Panc1 (cell line): ENCODE results near the gene RPS6KA4.

Experiments
- POLR2AphosphoS5 ChIP-seq: IDR thresholded peaks from 2 replicates; pipeline ENCODE4 v1.6.1; 2012; ENCODE audit warnings: mild to moderate bottlenecking, low read depth, low read length, moderate library complexity
- SIN3A ChIP-seq: IDR thresholded peaks from 2 replicates; pipeline ENCODE4 v1.6.1; 2012; ENCODE audit warnings: low read depth, mild to moderate bottlenecking, low read length, moderate library complexity, borderline replicate concordance; ENCODE audit not compliant: insufficient read depth
- TCF7L2 ChIP-seq: IDR thresholded peaks from 2 replicates; pipeline ENCODE4 v1.6.1; 2011; ENCODE audit warnings: mild to moderate bottlenecking, low read depth, low read length, inconsistent platforms
- TF ChIP-seq, protein P1 (sequence below): fragments of 450-650 bp; IDR thresholded peaks from 2 replicates; pipeline ENCODE4 v1.5.1; 2017; ENCODE audit warnings: mild to moderate bottlenecking

- TF ChIP-seq, protein P1, sequence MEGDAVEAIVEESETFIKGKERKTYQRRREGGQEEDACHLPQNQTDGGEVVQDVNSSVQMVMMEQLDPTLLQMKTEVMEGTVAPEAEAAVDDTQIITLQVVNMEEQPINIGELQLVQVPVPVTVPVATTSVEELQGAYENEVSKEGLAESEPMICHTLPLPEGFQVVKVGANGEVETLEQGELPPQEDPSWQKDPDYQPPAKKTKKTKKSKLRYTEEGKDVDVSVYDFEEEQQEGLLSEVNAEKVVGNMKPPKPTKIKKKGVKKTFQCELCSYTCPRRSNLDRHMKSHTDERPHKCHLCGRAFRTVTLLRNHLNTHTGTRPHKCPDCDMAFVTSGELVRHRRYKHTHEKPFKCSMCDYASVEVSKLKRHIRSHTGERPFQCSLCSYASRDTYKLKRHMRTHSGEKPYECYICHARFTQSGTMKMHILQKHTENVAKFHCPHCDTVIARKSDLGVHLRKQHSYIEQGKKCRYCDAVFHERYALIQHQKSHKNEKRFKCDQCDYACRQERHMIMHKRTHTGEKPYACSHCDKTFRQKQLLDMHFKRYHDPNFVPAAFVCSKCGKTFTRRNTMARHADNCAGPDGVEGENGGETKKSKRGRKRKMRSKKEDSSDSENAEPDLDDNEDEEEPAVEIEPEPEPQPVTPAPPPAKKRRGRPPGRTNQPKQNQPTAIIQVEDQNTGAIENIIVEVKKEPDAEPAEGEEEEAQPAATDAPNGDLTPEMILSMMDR = no peak
- no peak for TF ChIP-seq TCF7L2
- no peak for TF ChIP-seq POLR2AphosphoS5
- no peak for TF ChIP-seq SIN3A
Observed at GRCh38 chr11:64413417-64413816, 54.5 kb downstream of the RPS6KA4 start.
